ENCODE data around the gene GBX1.

The GBX1 gene

DNA sequence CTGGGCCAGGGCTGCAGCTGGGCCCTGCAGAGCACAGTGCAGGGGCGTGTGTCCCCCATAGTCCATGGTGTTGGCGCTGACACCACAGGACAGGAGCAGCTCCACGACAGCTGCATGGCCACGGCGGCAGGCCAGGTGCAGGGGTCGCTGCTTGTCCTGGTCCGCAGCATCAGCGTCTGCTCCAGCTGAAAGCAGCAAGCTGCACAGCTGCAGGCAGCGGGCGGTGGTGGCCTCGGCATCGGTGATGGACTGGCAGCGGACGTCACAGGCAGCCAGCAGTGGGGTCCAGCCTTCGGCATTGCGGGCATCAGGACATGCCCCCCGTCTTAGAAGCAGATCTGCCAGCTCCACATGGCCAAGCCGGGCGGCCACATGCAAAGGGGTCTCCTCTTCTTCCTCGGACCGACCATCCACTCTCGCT lies 13.5 kb upstream of the GBX1 start:
- TF ChIP-seq FOXP2 (optimal IDR thresholded peaks at IDR 0.05; ENCODE audit: borderline replicate concordance, extremely low read depth, extremely low read length, insufficient read depth) = no peak
- TF ChIP-seq SIN3A (IDR thresholded peaks at IDR 0.05; ENCODE audit: borderline replicate concordance, insufficient read depth, low read length) = no peak
- no peak for TF ChIP-seq POLR2AphosphoS5 (IDR thresholded peaks at IDR 0.05; ENCODE audit: low read depth, low read length)
- TF ChIP-seq REST (IDR thresholded peaks at IDR 0.05; ENCODE audit: insufficient read depth in 1 of 2, low read depth in 2 of 2, low read length in 2 of 2) = no peak

DNA sequence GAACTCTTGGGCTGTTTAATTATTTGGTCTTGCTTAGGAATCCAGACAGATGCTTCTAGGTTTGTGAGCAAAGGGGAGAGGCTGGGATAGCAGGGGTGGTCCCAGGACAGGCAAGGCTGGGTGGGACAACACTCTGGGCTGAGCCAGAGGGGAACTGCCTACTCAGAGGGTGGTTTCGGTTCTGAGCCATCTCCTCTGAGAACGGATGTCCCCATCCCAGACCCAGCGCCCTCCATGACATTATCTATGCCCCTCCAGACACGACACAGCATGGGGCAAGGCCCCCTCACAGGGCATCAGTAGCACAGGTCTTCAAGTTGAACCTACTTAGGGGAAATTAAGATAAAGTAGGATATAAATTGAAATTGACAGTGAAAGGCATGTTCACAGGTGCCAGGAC lies 12.5 kb upstream of the GBX1 start:
- TF ChIP-seq SIN3A (IDR thresholded peaks at IDR 0.05; ENCODE audit: borderline replicate concordance, insufficient read depth, low read length) (no peak), REST (IDR thresholded peaks at IDR 0.05; ENCODE audit: insufficient read depth in 1 of 2, low read depth in 2 of 2, low read length in 2 of 2) (no peak), FOXP2 (optimal IDR thresholded peaks at IDR 0.05; ENCODE audit: borderline replicate concordance, extremely low read depth, extremely low read length, insufficient read depth) (no peak), POLR2AphosphoS5 (IDR thresholded peaks at IDR 0.05; ENCODE audit: low read depth, low read length) (no peak), TAF1 (IDR thresholded peaks at IDR 0.05; ENCODE audit: borderline replicate concordance, insufficient read depth, low read length) (no peak)

DNA sequence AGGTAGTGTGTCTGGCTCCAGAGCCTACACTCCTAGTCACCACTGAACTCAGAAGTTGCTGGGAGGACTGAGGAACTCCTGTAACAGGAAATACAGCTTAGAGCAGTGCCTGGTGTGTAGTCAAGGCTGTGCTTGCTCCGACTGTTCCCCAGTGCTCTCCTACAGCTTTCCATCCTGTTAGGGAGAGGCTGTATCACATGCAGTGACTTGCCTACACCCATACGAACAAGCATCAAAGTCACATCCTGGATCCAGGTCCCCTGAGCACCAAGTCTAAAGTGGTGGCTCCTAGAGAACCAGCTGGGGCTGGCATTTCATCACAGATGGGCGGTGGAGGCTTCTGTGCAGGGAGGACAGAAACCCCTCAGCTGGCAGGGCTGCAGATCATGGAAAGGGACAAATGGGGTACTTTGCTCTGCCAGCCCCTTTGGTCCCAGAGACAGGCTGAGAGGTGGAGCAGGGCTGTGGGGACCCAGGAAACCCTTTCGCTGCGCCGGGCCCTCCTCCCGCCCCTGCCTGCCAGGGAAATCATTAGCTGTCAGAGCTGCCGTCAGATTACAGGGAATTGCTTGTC lies 11.9 kb upstream of the GBX1 start:
- TF ChIP-seq POLR2AphosphoS5 (IDR thresholded peaks at IDR 0.05; ENCODE audit: low read depth, low read length) (no peak), FOXP2 (optimal IDR thresholded peaks at IDR 0.05; ENCODE audit: borderline replicate concordance, extremely low read depth, extremely low read length, insufficient read depth) (no peak), SIN3A (IDR thresholded peaks at IDR 0.05; ENCODE audit: borderline replicate concordance, insufficient read depth, low read length) (no peak), REST (IDR thresholded peaks at IDR 0.05; ENCODE audit: insufficient read depth in 1 of 2, low read depth in 2 of 2, low read length in 2 of 2) (no peak)

GRCh38 chr7:151178831-151179230 lies 11.3 kb upstream of the GBX1 start:
- TF ChIP-seq FOXP2 (optimal IDR thresholded peaks at IDR 0.05; ENCODE audit: borderline replicate concordance, extremely low read depth, extremely low read length, insufficient read depth) = no peak
- TF ChIP-seq POLR2AphosphoS5 (IDR thresholded peaks at IDR 0.05; ENCODE audit: low read depth, low read length) = no peak
- TF ChIP-seq SIN3A (IDR thresholded peaks at IDR 0.05; ENCODE audit: borderline replicate concordance, insufficient read depth, low read length) = no peak
- TF ChIP-seq REST (IDR thresholded peaks at IDR 0.05; ENCODE audit: insufficient read depth in 1 of 2, low read depth in 2 of 2, low read length in 2 of 2) = no peak
- TF ChIP-seq TAF1 (IDR thresholded peaks at IDR 0.05; ENCODE audit: borderline replicate concordance, insufficient read depth, low read length) = no peak

DNA sequence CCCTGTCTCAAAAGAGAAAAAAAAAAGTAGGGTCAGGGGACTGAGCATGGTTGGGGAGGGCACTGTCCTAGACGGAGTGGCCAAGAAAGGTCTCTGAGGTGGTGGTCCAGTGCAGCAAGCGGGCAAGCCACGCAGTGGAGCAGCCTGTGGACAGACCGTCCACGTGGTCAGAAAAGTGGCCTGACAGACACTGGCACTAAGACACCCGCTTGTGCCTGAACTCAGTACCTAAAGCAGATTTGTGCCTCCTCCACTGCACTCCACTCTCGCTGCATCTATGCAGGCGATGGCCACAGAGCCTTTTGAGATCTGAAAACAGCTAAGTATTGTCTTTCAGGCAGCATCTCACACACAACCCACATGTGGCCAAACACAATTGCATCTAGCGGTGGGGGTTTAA lies 10.7 kb upstream of the GBX1 start:
- TF ChIP-seq REST (IDR thresholded peaks at IDR 0.05; ENCODE audit: insufficient read depth in 1 of 2, low read depth in 2 of 2, low read length in 2 of 2) = no peak
- no peak for TF ChIP-seq FOXP2 (optimal IDR thresholded peaks at IDR 0.05; ENCODE audit: borderline replicate concordance, extremely low read depth, extremely low read length, insufficient read depth)

All from PFSK-1 (cell line).